DOHH2 (cell line): Measurements from ENCODE around the gene C1orf116.

Source experiments
- H3F3A ChIP-seq: fragments of 200-600 bp; sonication (generic), shearing (Covaris generic); 2 replicates; pipeline ENCODE4 v1.6.0; 2016; ENCODE audit warnings: antibody characterized with exemption, mild to moderate bottlenecking; ENCODE audit not compliant: control insufficient read depth, insufficient read depth
- H3K27ac ChIP-seq: fragments of 200-600 bp; sonication (generic); 2 replicates; pipeline ENCODE4 v1.5.1; 2014; ENCODE audit warnings: low read depth, mild to moderate bottlenecking, low read length, moderate library complexity
- H3K27me3 ChIP-seq: fragments of 200-600 bp; sonication (generic); 2 replicates; pipeline ENCODE4 v1.6.1; 2014; ENCODE audit warnings: mild to moderate bottlenecking, low read length, mixed read lengths; ENCODE audit not compliant: control insufficient read depth
- H3K36me3 ChIP-seq: fragments of 200-600 bp; sonication (generic); 2 replicates; pipeline ENCODE4 v1.6.1; 2014; ENCODE audit warnings: mild to moderate bottlenecking, low read length, moderate library complexity, mixed read lengths; ENCODE audit not compliant: control insufficient read depth
- H3K4me1 ChIP-seq: fragments of 200-600 bp; sonication (generic); 2 replicates; pipeline ENCODE4 v1.6.1; 2014; ENCODE audit warnings: mild to moderate bottlenecking, low read length, mixed read lengths; ENCODE audit not compliant: control insufficient read depth
- H3K4me2 ChIP-seq: fragments of 200-600 bp; sonication (generic); 2 replicates; pipeline ENCODE4 v1.6.0; 2014; ENCODE audit warnings: mild to moderate bottlenecking, low read length, moderate library complexity
- H3K4me3 ChIP-seq: fragments of 200-600 bp; sonication (generic); 2 replicates; pipeline ENCODE4 v1.5.1; 2014; ENCODE audit warnings: mild to moderate bottlenecking, low read length, mixed read lengths
- H3K79me2 ChIP-seq: fragments of 200-600 bp; sonication (generic); 2 replicates; pipeline ENCODE4 v1.6.1; 2014; ENCODE audit warnings: mild to moderate bottlenecking, low read length, mixed read lengths; ENCODE audit not compliant: control insufficient read depth
- H3K9me2 ChIP-seq: fragments of 200-600 bp; sonication (generic); replicated peaks from 2 replicates; pipeline ENCODE4 v1.6.1; 2014; ENCODE audit warnings: mild to moderate bottlenecking, low read length, mixed read lengths; ENCODE audit not compliant: control insufficient read depth
- H3K9me3 ChIP-seq: fragments of 200-600 bp; sonication (generic); 2 replicates; pipeline ENCODE4 v1.6.1; 2014; ENCODE audit warnings: antibody characterized with exemption, low read length, mixed read lengths; ENCODE audit not compliant: control insufficient read depth, insufficient read depth
- H4K20me1 ChIP-seq: fragments of 200-600 bp; sonication (generic); 2 replicates; pipeline ENCODE4 v1.6.0; 2014; ENCODE audit warnings: low read depth, mild to moderate bottlenecking, antibody characterized with exemption, low read length, moderate library complexity; ENCODE audit not compliant: control insufficient read depth, insufficient read depth
- CTCF ChIP-seq: fragments of 200-600 bp; sonication (generic); IDR thresholded peaks from one replicate; pipeline ENCODE4 v1.5.1; 2014; ENCODE audit warnings: antibody characterized with exemption, mild to moderate bottlenecking, low read depth, low read length; ENCODE audit not compliant: poor library complexity, severe bottlenecking
- EZH2phosphoT487 ChIP-seq: fragments of 200-600 bp; sonication (generic); IDR thresholded peaks from 2 replicates; pipeline ENCODE4 v1.6.1; 2017; ENCODE audit warnings: borderline replicate concordance, mild to moderate bottlenecking, antibody characterized with exemption, low read length, moderate library complexity, mixed read lengths

Gene C1orf116

GRCh38 chr1:207062058-207062457 is 29.5 kb upstream of the C1orf116 start:
- Histone ChIP-seq H3K4me3 (no peak overlapping the region), H3K9me3 (no peaks in the 10 kb centered on the region), H3K4me2 (no peak overlapping the region), H3K36me3 (no peaks in the 10 kb centered on the region), H3K27ac (no peak overlapping the region), H4K20me1 (no peaks in the 10 kb centered on the region), H3K4me1 (no peaks in the 10 kb centered on the region), H3K27me3 (0 out of 2 replicates have a peak, but pooled peaks cover 2% of the 10 kb centered on the region), H3F3A (no peaks in the 10 kb centered on the region), H3K79me2 (no peaks in the 10 kb centered on the region), H3K9me2 (no peaks in the 10 kb centered on the region)
- TF ChIP-seq EZH2phosphoT487 (no peak), CTCF (no peak)

GRCh38 chr1:207060596-207060995 is 28.0 kb upstream of the C1orf116 start:
- H3F3A ChIP-seq, result no peaks in the 10 kb centered on the region
- TF ChIP-seq CTCF (no peak), EZH2phosphoT487 (no peak)
- H3K4me2 ChIP-seq, result no peak overlapping the region
- H3K4me1 ChIP-seq, result no peaks in the 10 kb centered on the region; the same call in 1 of the 2 replicates
- no peak overlapping the region for H3K4me3 ChIP-seq
- H3K36me3 ChIP-seq, result no peaks in the 10 kb centered on the region
- H3K27me3 ChIP-seq, result 0 out of 2 replicates have a peak, but pooled peaks cover 4% of the 10 kb centered on the region
- no peaks in the 10 kb centered on the region for H3K79me2 ChIP-seq
- no peaks in the 10 kb centered on the region for H3K9me3 ChIP-seq
- no peaks in the 10 kb centered on the region for H3K9me2 ChIP-seq
- H3K27ac ChIP-seq, result no peak overlapping the region
- H4K20me1 ChIP-seq, result no peaks in the 10 kb centered on the region

GRCh38 chr1:207059881-207060280 is 27.3 kb upstream of the C1orf116 start:
- Histone ChIP-seq H3F3A (no peaks in the 10 kb centered on the region), H3K9me2 (no peaks in the 10 kb centered on the region), H3K9me3 (no peaks in the 10 kb centered on the region), H3K27me3 (0 out of 2 replicates have a peak, but pooled peaks cover 7% of the 10 kb centered on the region), H3K4me3 (no peak overlapping the region), H3K4me2 (no peak overlapping the region), H4K20me1 (no peaks in the 10 kb centered on the region), H3K36me3 (no peaks in the 10 kb centered on the region), H3K4me1 (peaks cover 2% of the 10 kb centered on the region; the same call in 1 of the 2 replicates), H3K79me2 (no peaks in the 10 kb centered on the region), H3K27ac (no peak overlapping the region)
- TF ChIP-seq EZH2phosphoT487, result no peak
- no peak for TF ChIP-seq CTCF
